Measurements from ENCODE around the gene PROCA1.

The PROCA1 gene

GRCh38 chr17:28685366-28685765, 26.3 kb downstream of the PROCA1 start:
- peaks cover 6% of the 10 kb centered on the region; the same call in 1 of the 2 replicates for H4K20me1 ChIP-seq (ENCODE audit: insufficient read depth, low read length)
- no peak overlapping the region for H3K4me2 ChIP-seq (ENCODE audit: insufficient read depth, low read length)
- TF ChIP-seq CTCF (IDR thresholded peaks at IDR 0.05; ENCODE audit: borderline replicate concordance, extremely low read depth, low read length, poor library complexity, severe bottlenecking) (no peak), EZH2 (IDR thresholded peaks at IDR 0.05; ENCODE audit: borderline replicate concordance, low read depth, low read length, severe bottlenecking) (no peak)
- no peak overlapping the region for H3K9ac ChIP-seq (ENCODE audit: low read depth, low read length)
- no peaks in the 10 kb centered on the region for H3K79me2 ChIP-seq (ENCODE audit: insufficient read depth, low read length)
- H3K27me3 ChIP-seq (ENCODE audit: insufficient read depth, low read length, poor library complexity): no peaks in the 10 kb centered on the region
- no peak overlapping the region for H2AFZ ChIP-seq (ENCODE audit: low read depth, low read length)
- H3K27ac ChIP-seq (ENCODE audit: low read length): no peak overlapping the region
- no peak overlapping the region for H3K4me3 ChIP-seq (ENCODE audit: low read depth in 1 of 2, low read length in 2 of 2)
- DNase-seq (no peak), ATAC-seq (ENCODE audit: insufficient read depth, low read depth) (no peak)
- H3K36me3 ChIP-seq (ENCODE audit: insufficient read depth, low read length): peaks cover 98% of the 10 kb centered on the region
- no peaks in the 10 kb centered on the region for H3K4me1 ChIP-seq (ENCODE audit: insufficient read depth, low read length)
- H3K9me3 ChIP-seq (ENCODE audit: insufficient read depth, low read length, severe bottlenecking): no peaks in the 10 kb centered on the region

- ATAC-seq (ENCODE audit: insufficient read depth, low read depth) (no peak), DNase-seq (no peak)
- TF ChIP-seq CTCF (IDR thresholded peaks at IDR 0.05; ENCODE audit: borderline replicate concordance, extremely low read depth, low read length, poor library complexity, severe bottlenecking) (peak; percentile 20), EZH2 (IDR thresholded peaks at IDR 0.05; ENCODE audit: borderline replicate concordance, low read depth, low read length, severe bottlenecking) (no peak)
- Histone ChIP-seq H3K4me3 (ENCODE audit: low read depth in 1 of 2, low read length in 2 of 2) (no peak overlapping the region), H3K27me3 (ENCODE audit: insufficient read depth, low read length, poor library complexity) (no peaks in the 10 kb centered on the region), H3K9ac (ENCODE audit: low read depth, low read length) (no peak overlapping the region), H3K4me2 (ENCODE audit: insufficient read depth, low read length) (no peak overlapping the region), H3K79me2 (ENCODE audit: insufficient read depth, low read length) (no peaks in the 10 kb centered on the region), H4K20me1 (ENCODE audit: insufficient read depth, low read length) (peaks cover 6% of the 10 kb centered on the region; the same call in 1 of the 2 replicates), H3K9me3 (ENCODE audit: insufficient read depth, low read length, severe bottlenecking) (no peaks in the 10 kb centered on the region), H3K27ac (ENCODE audit: low read length) (no peak overlapping the region), H2AFZ (ENCODE audit: low read depth, low read length) (no peak overlapping the region), H3K36me3 (ENCODE audit: insufficient read depth, low read length) (peaks cover 98% of the 10 kb centered on the region), H3K4me1 (ENCODE audit: insufficient read depth, low read length) (no peaks in the 10 kb centered on the region)
Observed at GRCh38 chr17:28684963-28685362, 26.7 kb downstream of the PROCA1 start.

DNA sequence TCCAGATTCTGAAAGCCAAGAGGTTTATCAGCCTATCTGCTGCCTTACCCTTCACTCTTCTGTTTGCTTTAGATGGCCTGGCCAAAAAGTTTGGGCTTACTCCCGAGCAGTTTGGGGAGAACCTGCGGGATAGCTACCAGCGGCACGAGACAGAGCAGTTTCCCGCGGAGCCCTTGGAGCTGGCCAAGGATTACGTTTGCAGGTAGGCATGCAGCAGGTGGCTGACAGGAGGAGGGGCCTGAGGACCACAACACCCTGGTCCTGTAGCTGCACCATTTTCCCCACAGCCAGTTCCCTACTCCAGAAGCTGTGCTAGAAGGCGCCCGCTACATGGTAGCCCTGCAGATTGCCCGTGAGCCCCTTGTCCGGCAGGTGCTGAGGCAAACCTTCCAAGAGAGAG, 29.0 kb downstream of the PROCA1 start:
- ATAC-seq (ENCODE audit: insufficient read depth, low read depth): no peak
- H3K4me3 ChIP-seq (ENCODE audit: low read depth in 1 of 2, low read length in 2 of 2): no peak overlapping the region
- no peaks in the 10 kb centered on the region for H3K27me3 ChIP-seq (ENCODE audit: insufficient read depth, low read length, poor library complexity)
- no peak overlapping the region for H3K4me2 ChIP-seq (ENCODE audit: insufficient read depth, low read length)
- no peaks in the 10 kb centered on the region for H3K79me2 ChIP-seq (ENCODE audit: insufficient read depth, low read length)
- no peaks in the 10 kb centered on the region for H3K4me1 ChIP-seq (ENCODE audit: insufficient read depth, low read length)
- TF ChIP-seq CTCF (IDR thresholded peaks at IDR 0.05; ENCODE audit: borderline replicate concordance, extremely low read depth, low read length, poor library complexity, severe bottlenecking) (no peak), EZH2 (IDR thresholded peaks at IDR 0.05; ENCODE audit: borderline replicate concordance, low read depth, low read length, severe bottlenecking) (no peak)
- H4K20me1 ChIP-seq (ENCODE audit: insufficient read depth, low read length): peaks cover 2% of the 10 kb centered on the region; the same call in 1 of the 2 replicates
- H2AFZ ChIP-seq (ENCODE audit: low read depth, low read length): no peak overlapping the region
- no peak for DNase-seq
- H3K9ac ChIP-seq (ENCODE audit: low read depth, low read length): no peak overlapping the region
- peaks cover 98% of the 10 kb centered on the region for H3K36me3 ChIP-seq (ENCODE audit: insufficient read depth, low read length)
- H3K27ac ChIP-seq (ENCODE audit: low read length): no peak overlapping the region
- H3K9me3 ChIP-seq (ENCODE audit: insufficient read depth, low read length, severe bottlenecking): no peaks in the 10 kb centered on the region

- TF ChIP-seq EZH2 (IDR thresholded peaks at IDR 0.05; ENCODE audit: borderline replicate concordance, low read depth, low read length, severe bottlenecking) (no peak), CTCF (IDR thresholded peaks at IDR 0.05; ENCODE audit: borderline replicate concordance, extremely low read depth, low read length, poor library complexity, severe bottlenecking) (peak; percentile 43)
- H2AFZ ChIP-seq (ENCODE audit: low read depth, low read length): no peak overlapping the region
- H3K36me3 ChIP-seq (ENCODE audit: insufficient read depth, low read length): peaks cover 98% of the 10 kb centered on the region
- no peaks in the 10 kb centered on the region for H3K9me3 ChIP-seq (ENCODE audit: insufficient read depth, low read length, severe bottlenecking)
- no peak overlapping the region for H3K27ac ChIP-seq (ENCODE audit: low read length)
- no peak overlapping the region for H3K9ac ChIP-seq (ENCODE audit: low read depth, low read length)
- no peak overlapping the region for H3K4me3 ChIP-seq (ENCODE audit: low read depth in 1 of 2, low read length in 2 of 2)
- DNase-seq (no peak), ATAC-seq (ENCODE audit: insufficient read depth, low read depth) (no peak)
- no peaks in the 10 kb centered on the region for H3K27me3 ChIP-seq (ENCODE audit: insufficient read depth, low read length, poor library complexity)
- H3K4me2 ChIP-seq (ENCODE audit: insufficient read depth, low read length): no peak overlapping the region
- peaks cover 4% of the 10 kb centered on the region; the same call in 1 of the 2 replicates for H4K20me1 ChIP-seq (ENCODE audit: insufficient read depth, low read length)
- H3K4me1 ChIP-seq (ENCODE audit: insufficient read depth, low read length): no peaks in the 10 kb centered on the region
- H3K79me2 ChIP-seq (ENCODE audit: insufficient read depth, low read length): peaks cover 2% of the 10 kb centered on the region; the same call in 1 of the 2 replicates
Observed at GRCh38 chr17:28675980-28676379, 35.7 kb downstream of the PROCA1 start.
